ENCODE measurements around the gene VSX2. TPM values are rescaled to one million over a fixed set of nuclear protein-coding genes. Genes with fewer than 3 reads are reported as not detected.

Gene VSX2
- polyA plus RNA-seq, 1 of the 3 experiments (the other 2 are of a cell fraction), result not detected

DNA sequence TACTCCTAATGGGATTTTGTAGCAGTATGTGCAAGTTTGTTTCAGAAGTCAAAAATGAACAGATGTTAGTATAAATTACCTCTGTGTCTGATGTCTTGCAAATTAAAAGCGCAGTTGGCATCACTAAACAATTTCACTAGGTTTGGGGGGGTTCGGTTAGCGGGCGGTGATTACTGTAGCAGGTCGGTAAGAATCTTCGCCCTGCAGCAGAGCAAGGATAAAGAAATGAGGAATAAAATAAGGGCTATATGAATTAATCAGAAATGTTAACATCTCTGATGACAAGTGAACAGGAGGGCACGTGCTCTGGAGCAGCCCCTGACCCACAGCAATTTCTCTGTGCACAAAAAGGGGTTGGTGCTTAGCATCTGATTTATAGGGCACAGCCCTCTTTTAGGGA, 43.6 kb upstream of the VSX2 start:
- Histone ChIP-seq H4K20me1 (ENCODE audit: insufficient read depth) (no peaks in the 10 kb centered on the region), H3K4me1 (ENCODE audit: control insufficient read depth in 1 of 2, insufficient read depth in 2 of 2, low read depth in 1 of 2, low read length in 1 of 2) (peaks cover 0 to 9% of the 10 kb centered on the region in 2 experiments; a peak in 2 of 4 replicates), H3K4me3 (ENCODE audit: low read depth in 2 of 2, low read length in 1 of 2) (no peak overlapping the region), H3K79me2 (ENCODE audit: insufficient read depth) (no peaks in the 10 kb centered on the region), H3K9me3 (no peaks in the 10 kb centered on the region), H3K4me2 (no peak overlapping the region), H3K36me3 (replicated peaks in 1 of 2; ENCODE audit: control insufficient read depth in 1 of 2, insufficient read depth in 2 of 2, low read length in 1 of 2) (peaks cover 0 to 6% of the 10 kb centered on the region in 2 experiments), H3F3A (replicated peaks; ENCODE audit: insufficient read depth) (no peaks in the 10 kb centered on the region), H2AFZ (ENCODE audit: low read depth) (no peak overlapping the region), H3K27ac (ENCODE audit: low read depth in 2 of 2, low read length in 1 of 2) (no peak overlapping the region), H3K9ac (no peak overlapping the region), H3K27me3 (ENCODE audit: insufficient read depth) (no peaks in the 10 kb centered on the region), H3K9me2 (no peaks in the 10 kb centered on the region)
- TF ChIP-seq EP300 (IDR thresholded peaks at IDR 0.05; ENCODE audit: borderline replicate concordance in 1 of 2, low read depth in 1 of 2, low read length in 1 of 2) (no peak), RXRA (IDR thresholded peaks at IDR 0.05; ENCODE audit: borderline replicate concordance, low read depth) (no peak), ELF1 (IDR thresholded peaks at IDR 0.05) (no peak), SIN3A (IDR thresholded peaks at IDR 0.05; ENCODE audit: borderline replicate concordance, low read depth, low read length) (no peak), RFX5 (IDR thresholded peaks at IDR 0.05; ENCODE audit: low read length) (no peak)
- TF ChIP-seq, protein P1, sequence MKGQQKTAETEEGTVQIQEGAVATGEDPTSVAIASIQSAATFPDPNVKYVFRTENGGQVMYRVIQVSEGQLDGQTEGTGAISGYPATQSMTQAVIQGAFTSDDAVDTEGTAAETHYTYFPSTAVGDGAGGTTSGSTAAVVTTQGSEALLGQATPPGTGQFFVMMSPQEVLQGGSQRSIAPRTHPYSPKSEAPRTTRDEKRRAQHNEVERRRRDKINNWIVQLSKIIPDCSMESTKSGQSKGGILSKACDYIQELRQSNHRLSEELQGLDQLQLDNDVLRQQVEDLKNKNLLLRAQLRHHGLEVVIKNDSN (IDR thresholded peaks at IDR 0.05; ENCODE audit: borderline replicate concordance, low read depth), result no peak
- TF ChIP-seq, protein P2, sequence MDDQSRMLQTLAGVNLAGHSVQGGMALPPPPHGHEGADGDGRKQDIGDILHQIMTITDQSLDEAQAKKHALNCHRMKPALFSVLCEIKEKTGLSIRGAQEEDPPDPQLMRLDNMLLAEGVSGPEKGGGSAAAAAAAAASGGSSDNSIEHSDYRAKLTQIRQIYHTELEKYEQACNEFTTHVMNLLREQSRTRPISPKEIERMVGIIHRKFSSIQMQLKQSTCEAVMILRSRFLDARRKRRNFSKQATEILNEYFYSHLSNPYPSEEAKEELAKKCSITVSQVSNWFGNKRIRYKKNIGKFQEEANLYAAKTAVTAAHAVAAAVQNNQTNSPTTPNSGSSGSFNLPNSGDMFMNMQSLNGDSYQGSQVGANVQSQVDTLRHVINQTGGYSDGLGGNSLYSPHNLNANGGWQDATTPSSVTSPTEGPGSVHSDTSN (IDR thresholded peaks at IDR 0.05), result no peak
- POLR2A ChIA-PET, result no interaction called here
- CTCF ChIA-PET, result interaction anchor here (0.9 kb wide), 1 partner anchor 76 kb away, joined by 3 read pairs; no protein-coding TSS in a partner anchor
- no peak for DNase-seq
- 99% methylated on average over 7 of the region's 7 CpGs for WGBS (ENCODE audit: low lambda C conversion rate)

DNA sequence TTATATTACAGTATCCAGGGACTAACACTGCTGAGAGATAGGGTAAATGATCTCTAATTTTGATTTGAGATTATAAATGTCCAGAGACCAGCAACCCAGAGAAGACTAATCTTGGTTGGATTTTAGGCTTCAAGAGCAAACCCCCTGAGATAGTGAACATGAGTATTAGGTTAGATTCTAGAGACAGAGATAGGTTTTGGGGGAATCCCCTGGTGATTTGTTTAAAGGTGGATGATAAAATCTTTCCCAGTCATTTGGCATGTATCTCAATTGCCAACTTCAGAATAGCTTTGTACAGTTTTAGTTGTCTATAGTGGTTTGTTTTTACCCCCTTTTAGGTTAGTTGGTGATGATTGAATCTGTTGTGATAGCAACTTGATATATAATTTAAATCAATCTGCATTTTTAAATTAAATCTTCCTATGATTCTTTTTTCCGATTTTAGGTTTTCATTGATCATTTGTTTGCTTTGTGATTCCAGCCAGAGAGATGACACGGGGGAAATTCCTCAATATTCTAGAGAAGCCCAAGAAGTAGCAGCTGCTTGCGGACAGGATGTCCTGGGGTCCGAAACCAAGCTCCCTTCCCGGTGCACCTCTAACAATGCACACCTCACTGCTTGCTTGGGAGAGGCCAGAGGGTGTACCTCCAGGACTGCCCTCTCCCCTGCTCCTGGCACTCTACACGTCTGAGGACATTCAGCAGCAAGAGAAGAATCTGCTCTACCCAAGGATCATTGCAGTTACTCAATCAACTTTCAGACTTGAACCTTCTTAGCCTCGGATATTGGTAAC, 40.6 kb upstream of the VSX2 start:
- Histone ChIP-seq H4K20me1 (ENCODE audit: insufficient read depth) (no peaks in the 10 kb centered on the region), H3K4me1 (ENCODE audit: control insufficient read depth in 1 of 2, insufficient read depth in 2 of 2, low read depth in 1 of 2, low read length in 1 of 2) (peaks cover 0 to 5% of the 10 kb centered on the region in 2 experiments; a peak in 2 of 4 replicates), H3K4me2 (no peak overlapping the region), H3K9me3 (no peaks in the 10 kb centered on the region), H3F3A (replicated peaks; ENCODE audit: insufficient read depth) (no peaks in the 10 kb centered on the region), H3K9ac (no peak overlapping the region), H3K79me2 (ENCODE audit: insufficient read depth) (no peaks in the 10 kb centered on the region), H3K4me3 (ENCODE audit: low read depth in 2 of 2, low read length in 1 of 2) (no peak overlapping the region), H3K27ac (ENCODE audit: low read depth in 2 of 2, low read length in 1 of 2) (no peak overlapping the region), H3K36me3 (replicated peaks in 1 of 2; ENCODE audit: control insufficient read depth in 1 of 2, insufficient read depth in 2 of 2, low read length in 1 of 2) (peaks cover 0 to 6% of the 10 kb centered on the region in 2 experiments), H2AFZ (ENCODE audit: low read depth) (no peak overlapping the region), H3K27me3 (ENCODE audit: insufficient read depth) (no peaks in the 10 kb centered on the region), H3K9me2 (no peaks in the 10 kb centered on the region)
- TF ChIP-seq FOXJ3 (CRISPR knock-in tag; IDR thresholded peaks at IDR 0.05) (no peak), GABPA (IDR thresholded peaks at IDR 0.05; ENCODE audit: low read depth) (no peak), SIN3A (IDR thresholded peaks at IDR 0.05; ENCODE audit: borderline replicate concordance, low read depth, low read length) (no peak), TEAD4 (IDR thresholded peaks at IDR 0.05; ENCODE audit: borderline replicate concordance, insufficient read depth) (no peak), NFIC (IDR thresholded peaks at IDR 0.05; ENCODE audit: borderline replicate concordance) (no peak), ELF1 (IDR thresholded peaks at IDR 0.05) (no peak), RAD21 (IDR thresholded peaks at IDR 0.05; ENCODE audit: low read length) (no peak), JUND (IDR thresholded peaks at IDR 0.05) (no peak), TCF12 (IDR thresholded peaks at IDR 0.05) (no peak), EP300 (IDR thresholded peaks at IDR 0.05; ENCODE audit: borderline replicate concordance in 1 of 2, low read depth in 1 of 2, low read length in 1 of 2) (no peak), RCOR1 (IDR thresholded peaks at IDR 0.05; ENCODE audit: low read length) (no peak), MXI1 (IDR thresholded peaks at IDR 0.05; ENCODE audit: low read depth, low read length) (no peak), YY1 (IDR thresholded peaks at IDR 0.05; ENCODE audit: low read depth) (no peak), TAF1 (IDR thresholded peaks at IDR 0.05; ENCODE audit: borderline replicate concordance, low read depth, low read length) (no peak)
- TF ChIP-seq, protein P1 (IDR thresholded peaks at IDR 0.05; ENCODE audit: borderline replicate concordance, low read depth), result no peak
- ChIA-PET CTCF (interaction anchor here (0.9 to 2.5 kb wide), 3 partner anchors 11 to 23 kb away, joined by 3 to 5 read pairs (median 5); no protein-coding TSS in a partner anchor), POLR2A (no interaction called here)
- no peak for DNase-seq
- WGBS (ENCODE audit: low lambda C conversion rate), result 88% methylated on average over 7 of the region's 7 CpGs

All from SK-N-SH (cell line).